HCT116 (cell line): ENCODE data around the gene ATP1A1. TPM values are rescaled to one million over a fixed set of nuclear protein-coding genes. Genes with fewer than 3 reads are reported as not detected.

Experiments used
- ATAC-seq: fragments of 200-7000 bp; cut with Tn5 transposase; 2 replicates; pipeline ENCODE4 v1.9.1; 2020; ENCODE audit warnings: mild to moderate bottlenecking, moderate library complexity
- BruUV-seq: library from RNA; stranded (reverse); fragments of 400-500 nt; replicated peaks from 2 replicates; lab custom pipeline; 2021; lab: Mats Ljungman, UMichigan
- CTCF ChIA-PET: fragments of 300-600 bp; sonication (Branson Sonifier 250); formaldehyde crosslinking; loops from one replicate; lab custom pipeline; 2021; ENCODE audit warnings: antibody characterized with exemption; lab: Charles Lee
- POLR2A ChIA-PET: fragments of 300-600, 350-600 bp; sonication (Branson Sonifier 250); formaldehyde crosslinking; loops from one replicate; lab custom pipeline; 2021; ENCODE audit warnings: antibody characterized with exemption; lab: Charles Lee
- RAD21 ChIA-PET, 2 experiments: fragments of 300-600 bp; sonication (Branson Sonifier 250); formaldehyde crosslinking; loops; one replicate each; lab custom pipeline; 2023; ENCODE audit warnings: low total read pairs in 2 of 2; ENCODE audit not compliant: uncharacterized antibody in 2 of 2, unreplicated experiment in 2 of 2, low non-redundant PET in 1 of 2; lab: Charles Lee
- DNase-seq: peaks from one replicate; pipeline ENCODE4 v3.0.0-alpha.2; 2010; ENCODE audit warnings: low read depth, low spot score
- H2AFZ ChIP-seq: fragments of 200-600 bp; shearing (Covaris generic), sonication (generic); 2 replicates; pipeline ENCODE4 v1.6.1; 2017; ENCODE audit warnings: low read depth, mixed run types, mixed read lengths, antibody characterized with exemption, low read length; ENCODE audit not compliant: poor library complexity, severe bottlenecking
- H3K27ac ChIP-seq: 2 replicates; pipeline ENCODE4 v1.5.1; 2012; ENCODE audit warnings: low read depth, low read length
- H3K27me3 ChIP-seq: fragments of 200-600 bp; sonication (generic); 2 replicates; pipeline ENCODE4 v1.6.1; 2016; ENCODE audit warnings: mixed run types, low read length, mixed read lengths; ENCODE audit not compliant: insufficient read depth
- H3K36me3 ChIP-seq, 2 experiments: fragments of 200-500 bp in 1 of 2; fragments of 200-600 bp in 1 of 2; sonication (Bioruptor generic) in 1 of 2; sonication (generic) in 1 of 2; 2 replicates each; pipeline versions ENCODE4 v1.5.1 to v1.6.1; 2014 to 2016; ENCODE audit warnings: low read length in 2 of 2, inconsistent platforms in 1 of 2, mixed read lengths in 1 of 2, mixed run types in 1 of 2; ENCODE audit not compliant: insufficient read depth in 2 of 2, control insufficient read depth in 1 of 2
- H3K4me1 ChIP-seq, 2 experiments: fragments of 200-600 bp in 1 of 2; sonication (generic) in 1 of 2; 2 replicates each; pipeline versions ENCODE4 v1.5.1 to v1.6.1; 2012 to 2017; ENCODE audit warnings: low read length in 2 of 2, inconsistent platforms in 1 of 2, mild to moderate bottlenecking in 1 of 2, mixed read lengths in 1 of 2, mixed run types in 1 of 2, moderate library complexity in 1 of 2; ENCODE audit not compliant: insufficient read depth in 2 of 2, control insufficient read depth in 1 of 2
- H3K4me2 ChIP-seq: fragments of 200-600 bp; sonication (generic); 2 replicates; pipeline ENCODE4 v1.6.1; 2017; ENCODE audit warnings: mixed run types, low read length, mixed read lengths
- H3K4me3 ChIP-seq, 2 experiments: fragments of 200-600 bp in 1 of 2; sonication (generic) in 1 of 2; replicated peaks in 1 of 2; 2 replicates each; pipeline ENCODE4 v1.5.1; 2011 to 2016; ENCODE audit warnings: low read length in 2 of 2, control low read depth in 1 of 2, low read depth in 1 of 2, mild to moderate bottlenecking in 1 of 2, mixed read lengths in 1 of 2, mixed run types in 1 of 2
- H3K79me2 ChIP-seq: fragments of 200-600 bp; sonication (generic); 2 replicates; pipeline ENCODE4 v1.6.1; 2017; ENCODE audit warnings: mild to moderate bottlenecking, mixed run types, low read length, moderate library complexity, mixed read lengths; ENCODE audit not compliant: insufficient read depth
- H3K9ac ChIP-seq: fragments of 200-600 bp; sonication (generic); 2 replicates; pipeline ENCODE4 v1.6.1; 2016; ENCODE audit warnings: low read length, mixed read lengths
- H3K9me2 ChIP-seq: fragments of 200-600 bp; sonication (generic), shearing (Covaris generic); 2 replicates; pipeline ENCODE4 v1.6.1; 2017; ENCODE audit warnings: mixed run types, mild to moderate bottlenecking, moderate library complexity; ENCODE audit not compliant: insufficient read depth
- H3K9me3 ChIP-seq, 2 experiments: fragments of 200-500 bp in 1 of 2; fragments of 200-600 bp in 1 of 2; sonication (Bioruptor generic) in 1 of 2; sonication (generic) in 1 of 2; 2 replicates each; pipeline ENCODE4 v1.6.1; 2014 to 2017; ENCODE audit warnings: low read length in 2 of 2, mixed read lengths in 2 of 2, inconsistent platforms in 1 of 2, low read depth in 1 of 2, mild to moderate bottlenecking in 1 of 2, mixed run types in 1 of 2, moderate library complexity in 1 of 2; ENCODE audit not compliant: control insufficient read depth in 1 of 2, insufficient read depth in 1 of 2
- H4K20me1 ChIP-seq: fragments of 200-600 bp; sonication (generic), shearing (Covaris generic); 2 replicates; pipeline ENCODE4 v1.6.1; 2017; ENCODE audit warnings: mixed run types, mild to moderate bottlenecking, moderate library complexity; ENCODE audit not compliant: insufficient read depth
- CEBPB ChIP-seq: IDR thresholded peaks from 2 replicates; pipeline ENCODE4 v1.6.1; 2012; ENCODE audit warnings: low read depth
- ELF1 ChIP-seq: IDR thresholded peaks from 2 replicates; pipeline ENCODE4 v1.6.1; 2012; ENCODE audit warnings: low read depth, borderline replicate concordance
- FOSL1 ChIP-seq: IDR thresholded peaks from 2 replicates; pipeline ENCODE4 v1.6.1; 2012; ENCODE audit warnings: low read depth
- POLR2AphosphoS5 ChIP-seq: IDR thresholded peaks from 2 replicates; pipeline ENCODE4 v1.6.1; 2011; ENCODE audit warnings: mild to moderate bottlenecking, low read depth, low read length, moderate library complexity
- REST ChIP-seq: IDR thresholded peaks from 2 replicates; pipeline ENCODE4 v1.6.1; 2012; ENCODE audit warnings: low read depth
- YY1 ChIP-seq: IDR thresholded peaks from 2 replicates; pipeline ENCODE4 v1.6.1; 2011; ENCODE audit warnings: low read length, low read depth, moderate library complexity, mild to moderate bottlenecking; ENCODE audit not compliant: insufficient replicate concordance; ENCODE audit errors: extremely low read depth
- ZFX ChIP-seq: fragments of 450-650 bp; IDR thresholded peaks from 2 replicates; pipeline ENCODE4 v1.6.1; 2017
- intact Hi-C: fragments of 100-400 bp; cut with micrococcal nuclease; formaldehyde crosslinking; loops from 2 replicates; pipeline ENCODE4 v1.10.0; 2022
- total RNA-seq: library from RNA; stranded (reverse); gene quantifications from one replicate; pipeline ENCODE4 v1.2.1, GENCODE V29; 2021; ENCODE audit not compliant: unreplicated experiment

ATP1A1 gene
- total RNA-seq, 1 experiment from 2014 or later: 290 TPM

GRCh38 chr1:116382321-116382720 is 9.3 kb downstream of the ATP1A1 start:
- Histone ChIP-seq H3K36me3 (peaks cover 21 to 24% of the 10 kb centered on the region in 2 experiments), H3K27ac (no peak overlapping the region), H3K9me2 (no peaks in the 10 kb centered on the region), H4K20me1 (peaks cover 17% of the 10 kb centered on the region; the same call in 1 of the 2 replicates), H3K9me3 (no peaks in the 10 kb centered on the region), H3K4me1 (peaks cover 8 to 34% of the 10 kb centered on the region in 2 experiments), H3K79me2 (peaks cover 83% of the 10 kb centered on the region), H3K4me3 (no peak overlapping the region), H3K9ac (no peak overlapping the region), H3K27me3 (no peaks in the 10 kb centered on the region), H3K4me2 (no peak overlapping the region), H2AFZ (no peak overlapping the region)
- ATAC-seq: no peak
- ChIA-PET POLR2A (no interaction called here), RAD21 (no interaction called here), CTCF (no interaction called here)
- TF ChIP-seq ZFX (no peak), ELF1 (no peak), YY1 (no peak), REST (no peak), CEBPB (no peak), FOSL1 (no peak)
- intact Hi-C loops: no loop called here
- no peak for DNase-seq
- no TSS peak for BruUV-seq

GRCh38 chr1:116382857-116383483 is 9.9 kb downstream of the ATP1A1 start:
- H3K4me1 ChIP-seq: peaks cover 2 to 28% of the 10 kb centered on the region in 2 experiments
- TF ChIP-seq POLR2AphosphoS5 (no peak), REST (no peak)
- no peak for DNase-seq
- ChIA-PET POLR2A (no interaction called here), RAD21 (no interaction called here), CTCF (no interaction called here)
- H2AFZ ChIP-seq: no peak overlapping the region
- no peaks in the 10 kb centered on the region for H3K27me3 ChIP-seq
- H3K36me3 ChIP-seq: peaks cover 27 to 29% of the 10 kb centered on the region in 2 experiments
- BruUV-seq: no TSS peak
- no peak overlapping the region for H3K27ac ChIP-seq
- H3K9me3 ChIP-seq: no peaks in the 10 kb centered on the region
- intact Hi-C loops: no loop called here
- H3K79me2 ChIP-seq: peaks cover 76% of the 10 kb centered on the region
- H3K9me2 ChIP-seq: no peaks in the 10 kb centered on the region
- no peak for ATAC-seq
- H3K4me2 ChIP-seq: no peak overlapping the region
- no peak overlapping the region for H3K9ac ChIP-seq
- no peak overlapping the region for H3K4me3 ChIP-seq
- peaks cover 10% of the 10 kb centered on the region; the same call in 1 of the 2 replicates for H4K20me1 ChIP-seq
